SU-DHL-6 (cell line): Measurements from ENCODE around the gene ARID5A.

Source experiments
- H2AFZ ChIP-seq: fragments of 200-600 bp; sonication (generic); 2 replicates; pipeline ENCODE4 v1.6.1; 2014; ENCODE audit warnings: low read depth, mild to moderate bottlenecking, moderate library complexity, mixed read lengths, antibody characterized with exemption, low read length; ENCODE audit not compliant: severe bottlenecking
- H3F3A ChIP-seq: fragments of 200-600 bp; shearing (Covaris generic); 2 replicates; pipeline ENCODE4 v1.6.0; 2016; ENCODE audit warnings: antibody characterized with exemption, mild to moderate bottlenecking; ENCODE audit not compliant: insufficient read depth
- H3K27ac ChIP-seq: fragments of 200-600 bp; sonication (generic); 2 replicates; pipeline ENCODE4 v1.5.1; 2016; ENCODE audit warnings: low read depth, mild to moderate bottlenecking, low read length, moderate library complexity, mixed read lengths
- H3K27me3 ChIP-seq: fragments of 200-600 bp; sonication (generic), shearing (Covaris generic); 2 replicates; pipeline ENCODE4 v1.6.0; 2014; ENCODE audit warnings: mild to moderate bottlenecking, low read length
- H3K36me3 ChIP-seq: fragments of 200-600 bp; sonication (generic); 2 replicates; pipeline ENCODE4 v1.6.1; 2014; ENCODE audit warnings: mild to moderate bottlenecking, low read length, mixed read lengths
- H3K4me2 ChIP-seq: fragments of 300-600, 200-600 bp; shearing (Covaris generic), sonication (generic); 2 replicates; pipeline ENCODE4 v1.6.0; 2014; ENCODE audit warnings: low read length, low read depth, mild to moderate bottlenecking; ENCODE audit not compliant: poor library complexity, severe bottlenecking
- H3K4me3 ChIP-seq: fragments of 200-600 bp; sonication (generic); 2 replicates; pipeline ENCODE4 v1.5.1; 2014; ENCODE audit warnings: antibody characterized with exemption, low read length, mild to moderate bottlenecking, mixed read lengths; ENCODE audit not compliant: insufficient read depth, poor library complexity, severe bottlenecking
- H3K79me2 ChIP-seq: fragments of 200-600 bp; sonication (generic); 2 replicates; pipeline ENCODE4 v1.6.1; 2014; ENCODE audit warnings: mild to moderate bottlenecking, low read length, moderate library complexity; ENCODE audit not compliant: insufficient read depth
- H3K9ac ChIP-seq: fragments of 200-600 bp; sonication (generic); 2 replicates; pipeline ENCODE4 v1.7.0; 2014; ENCODE audit warnings: mild to moderate bottlenecking, low read length
- H3K9me2 ChIP-seq: fragments of 200-600 bp; sonication (generic); replicated peaks from 2 replicates; pipeline ENCODE4 v1.6.1; 2014; ENCODE audit warnings: low read length; ENCODE audit not compliant: insufficient read depth
- H3K9me3 ChIP-seq: fragments of 200-600 bp; sonication (generic); 2 replicates; pipeline ENCODE4 v1.6.1; 2014; ENCODE audit warnings: low read length, mixed read lengths; ENCODE audit not compliant: insufficient read depth
- H4K20me1 ChIP-seq: fragments of 200-600 bp; sonication (generic); 2 replicates; pipeline ENCODE4 v1.6.1; 2014; ENCODE audit warnings: low read depth, mild to moderate bottlenecking, antibody characterized with exemption, low read length, moderate library complexity, mixed read lengths
- CTCF ChIP-seq: fragments of 200-600 bp; sonication (generic); IDR thresholded peaks from one replicate; pipeline ENCODE4 v1.5.1; 2017; ENCODE audit warnings: antibody characterized with exemption, mild to moderate bottlenecking, low read length, moderate library complexity; ENCODE audit not compliant: insufficient read depth, poor library complexity, severe bottlenecking
- EZH2phosphoT487 ChIP-seq: fragments of 200-600 bp; sonication (generic), shearing (Covaris generic); conservative IDR thresholded peaks from 2 replicates; pipeline ENCODE4 v1.6.1; 2018; ENCODE audit warnings: mild to moderate bottlenecking, antibody characterized with exemption, low read length, moderate library complexity, mixed read lengths

The ARID5A gene

GRCh38 chr2:96491860-96492497, 44.6 kb upstream of the ARID5A start:
- H3K4me2 ChIP-seq: no peak overlapping the region
- no peaks in the 10 kb centered on the region for H3K9me2 ChIP-seq
- H3K79me2 ChIP-seq: no peaks in the 10 kb centered on the region
- no peak overlapping the region for H3K4me3 ChIP-seq
- no peak overlapping the region for H3K9ac ChIP-seq
- no peaks in the 10 kb centered on the region for H3F3A ChIP-seq
- no peak for TF ChIP-seq CTCF
- no peak for TF ChIP-seq EZH2phosphoT487
- no peaks in the 10 kb centered on the region for H4K20me1 ChIP-seq
- H2AFZ ChIP-seq: no peak overlapping the region
- no peaks in the 10 kb centered on the region for H3K27me3 ChIP-seq
- no peak overlapping the region for H3K27ac ChIP-seq
- no peaks in the 10 kb centered on the region for H3K36me3 ChIP-seq
- H3K9me3 ChIP-seq: no peaks in the 10 kb centered on the region

- Histone ChIP-seq H3K27me3 (no peaks in the 10 kb centered on the region), H3K9ac (no peak overlapping the region), H3K79me2 (no peaks in the 10 kb centered on the region), H3K9me3 (no peaks in the 10 kb centered on the region), H3K4me2 (no peak overlapping the region), H4K20me1 (no peaks in the 10 kb centered on the region), H2AFZ (no peak overlapping the region), H3K27ac (no peak overlapping the region), H3K9me2 (no peaks in the 10 kb centered on the region), H3K36me3 (no peaks in the 10 kb centered on the region), H3F3A (no peaks in the 10 kb centered on the region), H3K4me3 (no peak overlapping the region)
- no peak for TF ChIP-seq EZH2phosphoT487
- no peak for TF ChIP-seq CTCF
Observed at GRCh38 chr2:96493072-96493471, 43.5 kb upstream of the ARID5A start.

GRCh38 chr2:96494188-96494587, 42.4 kb upstream of the ARID5A start:
- no peaks in the 10 kb centered on the region for H3K36me3 ChIP-seq
- no peaks in the 10 kb centered on the region for H3K27me3 ChIP-seq

More at GRCh38 chr2:96494188-96494587, 42.4 kb upstream of the ARID5A start:
- H4K20me1 ChIP-seq: no peaks in the 10 kb centered on the region
- H3K27ac ChIP-seq: no peak overlapping the region
- no peak overlapping the region for H3K4me3 ChIP-seq
- H3K9me2 ChIP-seq: no peaks in the 10 kb centered on the region
- H3K9ac ChIP-seq: no peak overlapping the region
- no peaks in the 10 kb centered on the region for H3K79me2 ChIP-seq
- no peaks in the 10 kb centered on the region for H3F3A ChIP-seq
- no peaks in the 10 kb centered on the region for H3K9me3 ChIP-seq
- no peak overlapping the region for H2AFZ ChIP-seq
- H3K4me2 ChIP-seq: no peak overlapping the region
- no peak for TF ChIP-seq EZH2phosphoT487
- TF ChIP-seq CTCF: no peak
